Measurements from ENCODE around the gene SLC23A2.

The SLC23A2 gene

DNA sequence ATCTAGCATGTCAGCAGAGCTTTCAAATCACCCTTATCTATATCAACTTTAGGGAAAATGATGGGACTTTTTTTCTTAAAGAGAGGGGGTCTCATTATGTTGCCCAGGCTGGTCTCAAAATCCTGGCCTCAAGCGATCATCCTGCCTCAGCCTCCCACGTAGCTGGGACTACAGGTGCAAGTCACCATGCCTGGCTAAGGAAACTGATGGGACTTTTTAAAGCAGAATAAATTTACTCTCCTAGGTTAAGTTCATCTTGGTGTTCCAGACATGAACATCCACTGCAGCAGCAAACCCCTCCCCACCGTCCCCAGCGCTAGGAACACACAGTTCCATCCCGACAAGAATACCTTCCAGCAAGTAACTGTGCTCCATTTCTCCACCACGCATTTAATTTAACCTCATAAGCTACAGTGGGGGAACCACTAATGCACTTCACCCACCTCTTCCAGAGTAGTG, 64.9 kb downstream of the SLC23A2 start:
- H4K20me1 ChIP-seq (ENCODE audit: control insufficient read depth, insufficient read depth, low read depth, low read length) = no peaks in the 10 kb centered on the region; the same call in 1 of the 2 replicates
- no peaks in the 10 kb centered on the region for H3K9me2 ChIP-seq (replicated peaks; ENCODE audit: control insufficient read depth, low read length)
- TF ChIP-seq EZH2phosphoT487 (IDR thresholded peaks at IDR 0.05; ENCODE audit: borderline replicate concordance, low read length) = no peak
- TF ChIP-seq, protein P1, sequence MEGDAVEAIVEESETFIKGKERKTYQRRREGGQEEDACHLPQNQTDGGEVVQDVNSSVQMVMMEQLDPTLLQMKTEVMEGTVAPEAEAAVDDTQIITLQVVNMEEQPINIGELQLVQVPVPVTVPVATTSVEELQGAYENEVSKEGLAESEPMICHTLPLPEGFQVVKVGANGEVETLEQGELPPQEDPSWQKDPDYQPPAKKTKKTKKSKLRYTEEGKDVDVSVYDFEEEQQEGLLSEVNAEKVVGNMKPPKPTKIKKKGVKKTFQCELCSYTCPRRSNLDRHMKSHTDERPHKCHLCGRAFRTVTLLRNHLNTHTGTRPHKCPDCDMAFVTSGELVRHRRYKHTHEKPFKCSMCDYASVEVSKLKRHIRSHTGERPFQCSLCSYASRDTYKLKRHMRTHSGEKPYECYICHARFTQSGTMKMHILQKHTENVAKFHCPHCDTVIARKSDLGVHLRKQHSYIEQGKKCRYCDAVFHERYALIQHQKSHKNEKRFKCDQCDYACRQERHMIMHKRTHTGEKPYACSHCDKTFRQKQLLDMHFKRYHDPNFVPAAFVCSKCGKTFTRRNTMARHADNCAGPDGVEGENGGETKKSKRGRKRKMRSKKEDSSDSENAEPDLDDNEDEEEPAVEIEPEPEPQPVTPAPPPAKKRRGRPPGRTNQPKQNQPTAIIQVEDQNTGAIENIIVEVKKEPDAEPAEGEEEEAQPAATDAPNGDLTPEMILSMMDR (IDR thresholded peaks at IDR 0.05; ENCODE audit: low read depth, low read length, poor library complexity, severe bottlenecking) = no peak
- H3K4me1 ChIP-seq (ENCODE audit: control insufficient read depth, low read length) = peaks cover 5% of the 10 kb centered on the region
- H3F3A ChIP-seq (ENCODE audit: control insufficient read depth, insufficient read depth) = no peaks in the 10 kb centered on the region
- no peak overlapping the region for H3K4me2 ChIP-seq (ENCODE audit: low read length)
- no peaks in the 10 kb centered on the region for H3K27me3 ChIP-seq (ENCODE audit: control insufficient read depth, low read length)
- H3K9me3 ChIP-seq (ENCODE audit: control insufficient read depth, insufficient read depth, low read length) = no peaks in the 10 kb centered on the region
- no peak overlapping the region for H3K4me3 ChIP-seq (ENCODE audit: low read length)
- H3K36me3 ChIP-seq (ENCODE audit: control insufficient read depth, low read length) = peaks cover 38% of the 10 kb centered on the region
- peaks cover 60% of the 10 kb centered on the region for H3K79me2 ChIP-seq (ENCODE audit: control insufficient read depth, low read length)
- no peak overlapping the region for H3K27ac ChIP-seq (ENCODE audit: low read depth, low read length)

GRCh38 chr20:4932061-4932460, 69.2 kb downstream of the SLC23A2 start:
- Histone ChIP-seq H3K27ac (ENCODE audit: low read depth, low read length) (no peak overlapping the region), H3K9me2 (replicated peaks; ENCODE audit: control insufficient read depth, low read length) (no peaks in the 10 kb centered on the region), H3K9me3 (ENCODE audit: control insufficient read depth, insufficient read depth, low read length) (no peaks in the 10 kb centered on the region), H3K79me2 (ENCODE audit: control insufficient read depth, low read length) (peaks cover 26% of the 10 kb centered on the region), H3K4me1 (ENCODE audit: control insufficient read depth, low read length) (no peaks in the 10 kb centered on the region), H3K4me3 (ENCODE audit: low read length) (no peak overlapping the region), H3K4me2 (ENCODE audit: low read length) (no peak overlapping the region), H3F3A (ENCODE audit: control insufficient read depth, insufficient read depth) (no peaks in the 10 kb centered on the region), H3K36me3 (ENCODE audit: control insufficient read depth, low read length) (peaks cover 48% of the 10 kb centered on the region), H4K20me1 (ENCODE audit: control insufficient read depth, insufficient read depth, low read depth, low read length) (no peaks in the 10 kb centered on the region), H3K27me3 (ENCODE audit: control insufficient read depth, low read length) (no peaks in the 10 kb centered on the region)
- TF ChIP-seq EZH2phosphoT487 (IDR thresholded peaks at IDR 0.05; ENCODE audit: borderline replicate concordance, low read length) = no peak
- TF ChIP-seq, protein P1 (IDR thresholded peaks at IDR 0.05; ENCODE audit: low read depth, low read length, poor library complexity, severe bottlenecking) = no peak

GRCh38 chr20:4929686-4930397, 71.5 kb downstream of the SLC23A2 start:
- Histone ChIP-seq H3F3A (ENCODE audit: control insufficient read depth, insufficient read depth) (no peaks in the 10 kb centered on the region), H3K9me2 (replicated peaks; ENCODE audit: control insufficient read depth, low read length) (no peaks in the 10 kb centered on the region), H3K9me3 (ENCODE audit: control insufficient read depth, insufficient read depth, low read length) (no peaks in the 10 kb centered on the region), H3K4me2 (ENCODE audit: low read length) (no peak overlapping the region), H3K4me3 (ENCODE audit: low read length) (no peak overlapping the region), H3K4me1 (ENCODE audit: control insufficient read depth, low read length) (no peaks in the 10 kb centered on the region), H3K36me3 (ENCODE audit: control insufficient read depth, low read length) (peaks cover 54% of the 10 kb centered on the region), H3K27ac (ENCODE audit: low read depth, low read length) (no peak overlapping the region), H3K27me3 (ENCODE audit: control insufficient read depth, low read length) (no peaks in the 10 kb centered on the region), H4K20me1 (ENCODE audit: control insufficient read depth, insufficient read depth, low read depth, low read length) (0 out of 2 replicates have a peak, but pooled peaks cover 6% of the 10 kb centered on the region), H3K79me2 (ENCODE audit: control insufficient read depth, low read length) (peaks cover 21% of the 10 kb centered on the region)
- TF ChIP-seq EZH2phosphoT487 (IDR thresholded peaks at IDR 0.05; ENCODE audit: borderline replicate concordance, low read length) = no peak
- TF ChIP-seq, protein P1 (IDR thresholded peaks at IDR 0.05; ENCODE audit: low read depth, low read length, poor library complexity, severe bottlenecking) = no peak
